Body of pancreas (tissue), 4 donors: Measurements from ENCODE around the gene SEPTIN14. TPM values are rescaled to one million over a fixed set of nuclear protein-coding genes. Genes with fewer than 3 reads are reported as not detected.
A peak's percentile ranks its signal among the peaks of the same experiment; 100 is the strongest.
"Not testable (repeated sequence)": the region's sequence is repeated elsewhere in the genome, so short reads cannot be mapped to it uniquely, and the experiment has no call there.

Source experiments
- ATAC-seq: fragments of 150-250 bp; one replicate; pipeline ENCODE4 v1.9.1; 2016
- DNase-seq, 4 donors: peaks; one replicate each; pipeline ENCODE4 v3.0.0-alpha.2; 2019
- H3K27ac ChIP-seq, 4 donors: fragments of 200-600 bp; sonication (generic); 1 replicate in 3 of 4; 2 replicates in 1 of 4; pipeline versions ENCODE4 v1.5.1 to v1.6.1; 2016 to 2019; ENCODE audit warnings: mild to moderate bottlenecking in 1 of 4, mixed read lengths in 1 of 4, moderate library complexity in 1 of 4
- H3K27me3 ChIP-seq, 2 donors: fragments of 200-600 bp; sonication (generic); one replicate each; pipeline ENCODE4 v1.6.0; 2016; ENCODE audit warnings: mild to moderate bottlenecking in 1 of 2
- H3K36me3 ChIP-seq, 2 donors: fragments of 200-600 bp; sonication (generic); replicated peaks in 1 of 2; 2 replicates each; pipeline ENCODE4 v1.5.1; 2016; ENCODE audit warnings: low read depth in 2 of 2; ENCODE audit not compliant: insufficient read depth in 1 of 2
- H3K4me1 ChIP-seq: fragments of 200-600 bp; sonication (generic); one replicate; pipeline ENCODE4 v1.6.0; 2016
- H3K4me3 ChIP-seq, 2 donors: fragments of 200-600 bp; sonication (generic); 1 replicate in 1 of 2; 2 replicates in 1 of 2; pipeline ENCODE4 v1.5.1; 2016 to 2019
- H3K9me3 ChIP-seq, 3 donors: fragments of 200-600 bp; sonication (generic); 1 replicate in 2 of 3; 2 replicates in 1 of 3; pipeline ENCODE4 v1.5.1; 2016
- CTCF ChIP-seq, 7 experiments: fragments of 450-650 bp in 4 of 7; fragments of 200-600 bp in 3 of 7; sonication (generic) in 3 of 7; IDR thresholded peaks; one replicate each; pipeline ENCODE4 v1.5.1; 2016 to 2019; ENCODE audit warnings: antibody characterized with exemption in 7 of 7
- POLR2A ChIP-seq, 3 donors: fragments of 450-650 bp; IDR thresholded peaks; one replicate each; pipeline ENCODE4 v1.6.1; 2016; ENCODE audit warnings: antibody characterized with exemption in 3 of 3, mild to moderate bottlenecking in 2 of 3
- WGBS, 2 donors: methylation state at CpG; one replicate each; pipeline ENCODE4 v1.1.5; 2017; 5-methylcytosine and 5-hydroxymethylcytosine counted together
- intact Hi-C: fragments of 100-400 bp; cut with DNase I; formaldehyde crosslinking; loops from one replicate; pipeline ENCODE4 v1.15.1; 2023
- total RNA-seq, 2 donors: library from RNA; depleted of rRNA; stranded (reverse); fragments of >200 nt; gene quantifications; one replicate each; pipeline ENCODE4 v1.1.0, GENCODE V29; 2016

Gene SEPTIN14
- total RNA-seq, 2 donors from 2014 or later: not detected

GRCh38 chr7:55778631-55779030 is 83.9 kb downstream of the SEPTIN14 start:
- no peak for ATAC-seq
- DNase-seq: no peak
- intact Hi-C loops: no loop called here
- Histone ChIP-seq H3K27me3 (no peaks in the 10 kb centered on the region), H3K4me1 (peaks cover 5% of the 10 kb centered on the region), H3K9me3 (no peaks in the 10 kb centered on the region), H3K4me3 (no peak overlapping the region), H3K27ac (no peak overlapping the region), H3K36me3 (no peaks in the 10 kb centered on the region)
- WGBS, 2 donors: 29 to 72% methylated on average over 2 of the region's 2 CpGs
- no peak for TF ChIP-seq CTCF (IDR thresholded peaks at IDR 0.05)
- TF ChIP-seq POLR2A (IDR thresholded peaks at IDR 0.05): no peak

- WGBS, 2 donors: 80 to 94% methylated on average over 6 to 8 of the region's 8 CpGs
- DNase-seq: no peak
- Histone ChIP-seq H3K27me3 (no peaks in the 10 kb centered on the region), H3K9me3 (no peaks in the 10 kb centered on the region), H3K27ac (no peak overlapping the region), H3K4me3 (no peak overlapping the region), H3K36me3 (no peaks in the 10 kb centered on the region), H3K4me1 (peaks cover 8% of the 10 kb centered on the region)
- intact Hi-C loops: no loop called here
- TF ChIP-seq CTCF (IDR thresholded peaks at IDR 0.05) (no peak), POLR2A (IDR thresholded peaks at IDR 0.05) (no peak)
- ATAC-seq: no peak
These were observed 86.4 kb downstream of the SEPTIN14 start for GRCh38 chr7:55776196-55776595.

GRCh38 chr7:55775051-55775420 is 87.5 kb downstream of the SEPTIN14 start:
- no peaks in the 10 kb centered on the region for H3K27me3 ChIP-seq
- no peak for ATAC-seq
- intact Hi-C loops: no loop called here
- H3K9me3 ChIP-seq: no peaks in the 10 kb centered on the region
- no peaks in the 10 kb centered on the region for H3K36me3 ChIP-seq
- H3K27ac ChIP-seq: peak overlapping the region; percentile 21 to 76 (median 60)
- H3K4me1 ChIP-seq: peaks cover 8% of the 10 kb centered on the region
- TF ChIP-seq POLR2A (IDR thresholded peaks at IDR 0.05): no peak
- no peak for TF ChIP-seq CTCF (IDR thresholded peaks at IDR 0.05)
- WGBS, 2 donors: 39 to 45% methylated on average over 10 of the region's 11 CpGs
- H3K4me3 ChIP-seq: no peak overlapping the region
- DNase-seq: no peak

GRCh38 chr7:55774327-55775050 is 88.1 kb downstream of the SEPTIN14 start:
- H3K27me3 ChIP-seq: no peaks in the 10 kb centered on the region
- DNase-seq (peak; percentile 45 to 57 (median 50)), ATAC-seq (peak; percentile 94)
- H3K36me3 ChIP-seq: no peaks in the 10 kb centered on the region
- H3K4me1 ChIP-seq: peaks cover 8% of the 10 kb centered on the region
- TF ChIP-seq POLR2A (IDR thresholded peaks at IDR 0.05) (no peak), CTCF (IDR thresholded peaks at IDR 0.05) (no peak)
- no peak overlapping the region for H3K4me3 ChIP-seq
- WGBS, 2 donors: 16 to 29% methylated on average over 7 to 14 of the region's 14 CpGs
- H3K27ac ChIP-seq: peak overlapping the region; percentile 21 to 76 (median 60)
- no peaks in the 10 kb centered on the region for H3K9me3 ChIP-seq
- intact Hi-C loops: no loop called here

GRCh38 chr7:55770778-55771177 is 91.8 kb downstream of the SEPTIN14 start:
- ATAC-seq (no peak), DNase-seq (peak in 1 of 4 donors; percentile 11)
- H3K27ac ChIP-seq: no peak overlapping the region
- H3K36me3 ChIP-seq: no peaks in the 10 kb centered on the region
- peaks cover 8% of the 10 kb centered on the region for H3K4me1 ChIP-seq
- H3K27me3 ChIP-seq: no peaks in the 10 kb centered on the region
- intact Hi-C loops: no loop called here
- H3K4me3 ChIP-seq: no peak overlapping the region
- no peaks in the 10 kb centered on the region for H3K9me3 ChIP-seq
- 67% methylated on average over 10 of the region's 10 CpGs for WGBS, 2 donors
- TF ChIP-seq CTCF (IDR thresholded peaks at IDR 0.05): no peak
- TF ChIP-seq POLR2A (IDR thresholded peaks at IDR 0.05): no peak

- 54 to 65% methylated on average over 6 of the region's 6 CpGs for WGBS, 2 donors
- H3K27me3 ChIP-seq, H3K4me3 ChIP-seq, H3K27ac ChIP-seq, DNase-seq, H3K36me3 ChIP-seq, H3K9me3 ChIP-seq, ATAC-seq, H3K4me1 ChIP-seq, intact Hi-C loops: not testable (repeated sequence)
These were observed 109.2 kb downstream of the SEPTIN14 start for GRCh38 chr7:55753274-55753862.

- DNase-seq, H3K27me3 ChIP-seq, H3K4me1 ChIP-seq, H3K36me3 ChIP-seq, H3K4me3 ChIP-seq, H3K27ac ChIP-seq, H3K9me3 ChIP-seq, intact Hi-C loops, ATAC-seq: not testable (repeated sequence)
- WGBS, 2 donors: 86 to 93% methylated on average over 18 of the region's 20 CpGs
These were observed 117.8 kb downstream of the SEPTIN14 start for GRCh38 chr7:55744706-55745105.
